ENCODE results near the gene TRMU. TPM values are rescaled to one million over a fixed set of nuclear protein-coding genes. Genes with fewer than 3 reads are reported as not detected.

Gene TRMU
- total RNA-seq, 1 experiment from 2014 or later, result 48.8 TPM

- in situ Hi-C loops (cut with HindIII; ENCODE audit: low pct_unique_long_range_greater_than_20kb, low sequenced_read_pairs), result no loop called here
- DNase-seq (ENCODE audit: low read depth, low spot score), result no peak
- Histone ChIP-seq H3K27ac (ENCODE audit: low read length) (no peak overlapping the region), H3K9me3 (ENCODE audit: control insufficient read depth, insufficient read depth, low read depth, low read length) (no peaks in the 10 kb centered on the region), H3K27me3 (ENCODE audit: control insufficient read depth, insufficient read depth, low read length) (no peaks in the 10 kb centered on the region), H3K36me3 (ENCODE audit: control insufficient read depth, insufficient read depth, low read length) (peaks cover 3% of the 10 kb centered on the region), H3K4me1 (ENCODE audit: control insufficient read depth, insufficient read depth, low read length) (no peaks in the 10 kb centered on the region), H3K4me3 (ENCODE audit: low read depth in 2 of 2, low read length in 2 of 2) (no peak overlapping the region)
- CTCF ChIA-PET, result interaction anchor here (0.7 kb wide), 1 partner anchor 12 kb away, joined by 9 read pairs; no protein-coding TSS in a partner anchor
- no peak for ATAC-seq
- no TSS peak for BruUV-seq (replicated peaks)
- POLR2A ChIA-PET, result no interaction called here
- intact Hi-C loops (cut with micrococcal nuclease; ENCODE audit: unreplicated experiment), result no loop called here
- no peak for TF ChIP-seq CTCF (IDR thresholded peaks at IDR 0.05)
- TF ChIP-seq SIN3A (IDR thresholded peaks at IDR 0.05; ENCODE audit: borderline replicate concordance, insufficient read depth, low read depth, low read length), result no peak
- TF ChIP-seq, protein P1, sequence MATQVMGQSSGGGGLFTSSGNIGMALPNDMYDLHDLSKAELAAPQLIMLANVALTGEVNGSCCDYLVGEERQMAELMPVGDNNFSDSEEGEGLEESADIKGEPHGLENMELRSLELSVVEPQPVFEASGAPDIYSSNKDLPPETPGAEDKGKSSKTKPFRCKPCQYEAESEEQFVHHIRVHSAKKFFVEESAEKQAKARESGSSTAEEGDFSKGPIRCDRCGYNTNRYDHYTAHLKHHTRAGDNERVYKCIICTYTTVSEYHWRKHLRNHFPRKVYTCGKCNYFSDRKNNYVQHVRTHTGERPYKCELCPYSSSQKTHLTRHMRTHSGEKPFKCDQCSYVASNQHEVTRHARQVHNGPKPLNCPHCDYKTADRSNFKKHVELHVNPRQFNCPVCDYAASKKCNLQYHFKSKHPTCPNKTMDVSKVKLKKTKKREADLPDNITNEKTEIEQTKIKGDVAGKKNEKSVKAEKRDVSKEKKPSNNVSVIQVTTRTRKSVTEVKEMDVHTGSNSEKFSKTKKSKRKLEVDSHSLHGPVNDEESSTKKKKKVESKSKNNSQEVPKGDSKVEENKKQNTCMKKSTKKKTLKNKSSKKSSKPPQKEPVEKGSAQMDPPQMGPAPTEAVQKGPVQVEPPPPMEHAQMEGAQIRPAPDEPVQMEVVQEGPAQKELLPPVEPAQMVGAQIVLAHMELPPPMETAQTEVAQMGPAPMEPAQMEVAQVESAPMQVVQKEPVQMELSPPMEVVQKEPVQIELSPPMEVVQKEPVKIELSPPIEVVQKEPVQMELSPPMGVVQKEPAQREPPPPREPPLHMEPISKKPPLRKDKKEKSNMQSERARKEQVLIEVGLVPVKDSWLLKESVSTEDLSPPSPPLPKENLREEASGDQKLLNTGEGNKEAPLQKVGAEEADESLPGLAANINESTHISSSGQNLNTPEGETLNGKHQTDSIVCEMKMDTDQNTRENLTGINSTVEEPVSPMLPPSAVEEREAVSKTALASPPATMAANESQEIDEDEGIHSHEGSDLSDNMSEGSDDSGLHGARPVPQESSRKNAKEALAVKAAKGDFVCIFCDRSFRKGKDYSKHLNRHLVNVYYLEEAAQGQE (IDR thresholded peaks at IDR 0.05; ENCODE audit: insufficient read depth in 1 of 2, low read depth in 2 of 2, low read length in 1 of 2), result no peak
- TF ChIP-seq TCF7L2 (IDR thresholded peaks at IDR 0.05; ENCODE audit: low read depth, low read length), result no peak
Observed at GRCh38 chr22:46349681-46350080, 14.2 kb downstream of the TRMU start.

GRCh38 chr22:46350121-46350520 is 14.6 kb downstream of the TRMU start:
- intact Hi-C loops (cut with micrococcal nuclease; ENCODE audit: unreplicated experiment) (no loop called here), in situ Hi-C loops (cut with HindIII; ENCODE audit: low pct_unique_long_range_greater_than_20kb, low sequenced_read_pairs) (no loop called here)
- no peaks in the 10 kb centered on the region for H3K4me1 ChIP-seq (ENCODE audit: control insufficient read depth, insufficient read depth, low read length)
- H3K36me3 ChIP-seq (ENCODE audit: control insufficient read depth, insufficient read depth, low read length), result peaks cover 3% of the 10 kb centered on the region
- no peak overlapping the region for H3K27ac ChIP-seq (ENCODE audit: low read length)
- no peaks in the 10 kb centered on the region for H3K9me3 ChIP-seq (ENCODE audit: control insufficient read depth, insufficient read depth, low read depth, low read length)
- TF ChIP-seq, protein P1 (IDR thresholded peaks at IDR 0.05; ENCODE audit: insufficient read depth in 1 of 2, low read depth in 2 of 2, low read length in 1 of 2), result no peak
- no peak for TF ChIP-seq SIN3A (IDR thresholded peaks at IDR 0.05; ENCODE audit: borderline replicate concordance, insufficient read depth, low read depth, low read length)
- TF ChIP-seq POLR2AphosphoS5 (IDR thresholded peaks at IDR 0.05; ENCODE audit: low read depth, low read length), result no peak
- TF ChIP-seq TCF7L2 (IDR thresholded peaks at IDR 0.05; ENCODE audit: low read depth, low read length), result no peak
- TF ChIP-seq CTCF (IDR thresholded peaks at IDR 0.05), result no peak
- DNase-seq (ENCODE audit: low read depth, low spot score) (no peak), ATAC-seq (no peak)
- BruUV-seq (replicated peaks), result no TSS peak
- no peaks in the 10 kb centered on the region for H3K27me3 ChIP-seq (ENCODE audit: control insufficient read depth, insufficient read depth, low read length)
- no peak overlapping the region for H3K4me3 ChIP-seq (ENCODE audit: low read depth in 2 of 2, low read length in 2 of 2)
- ChIA-PET POLR2A (no interaction called here), CTCF (interaction anchor here (0.7 kb wide), 1 partner anchor 12 kb away, joined by 9 read pairs; no protein-coding TSS in a partner anchor)
